ENCODE measurements around the gene TPRKB.
"Not testable (repeated sequence)": the region's sequence is repeated elsewhere in the genome, so short reads cannot be mapped to it uniquely, and the experiment has no call there.

The TPRKB gene

GRCh38 chr2:73736378-73736777 lies 767 bp downstream of the TPRKB start:
- no peak for DNase-seq

GRCh38 chr2:73730810-73731209 lies 6.3 kb downstream of the TPRKB start:
- no peak for DNase-seq

DNA sequence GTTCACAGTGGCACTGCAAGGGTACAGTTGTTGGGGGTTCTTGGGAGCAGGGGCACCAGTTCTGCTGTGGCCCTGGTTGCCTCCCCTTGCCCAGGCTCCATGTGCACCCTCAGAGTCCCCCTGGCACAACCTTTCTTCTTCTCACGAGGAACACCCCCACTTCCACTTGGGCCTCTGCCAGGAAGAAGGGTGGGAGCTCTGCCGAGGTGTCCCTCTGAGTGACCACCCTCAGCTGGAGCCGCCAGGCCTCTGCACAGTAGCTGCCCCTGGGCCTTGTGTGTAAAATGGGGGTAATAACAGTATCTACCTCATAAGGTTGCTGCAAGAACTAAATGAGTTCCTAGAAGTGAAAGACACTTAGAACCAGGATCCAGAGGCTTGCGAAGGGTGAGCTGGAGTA lies 8.4 kb downstream of the TPRKB start:
- no peak for DNase-seq

- no peak for DNase-seq
Measured at GRCh38 chr2:73728043-73728442, 9.1 kb downstream of the TPRKB start.

- DNase-seq, result not testable (repeated sequence)
Measured at GRCh38 chr2:73726657-73727056, 10.5 kb downstream of the TPRKB start.

DNA sequence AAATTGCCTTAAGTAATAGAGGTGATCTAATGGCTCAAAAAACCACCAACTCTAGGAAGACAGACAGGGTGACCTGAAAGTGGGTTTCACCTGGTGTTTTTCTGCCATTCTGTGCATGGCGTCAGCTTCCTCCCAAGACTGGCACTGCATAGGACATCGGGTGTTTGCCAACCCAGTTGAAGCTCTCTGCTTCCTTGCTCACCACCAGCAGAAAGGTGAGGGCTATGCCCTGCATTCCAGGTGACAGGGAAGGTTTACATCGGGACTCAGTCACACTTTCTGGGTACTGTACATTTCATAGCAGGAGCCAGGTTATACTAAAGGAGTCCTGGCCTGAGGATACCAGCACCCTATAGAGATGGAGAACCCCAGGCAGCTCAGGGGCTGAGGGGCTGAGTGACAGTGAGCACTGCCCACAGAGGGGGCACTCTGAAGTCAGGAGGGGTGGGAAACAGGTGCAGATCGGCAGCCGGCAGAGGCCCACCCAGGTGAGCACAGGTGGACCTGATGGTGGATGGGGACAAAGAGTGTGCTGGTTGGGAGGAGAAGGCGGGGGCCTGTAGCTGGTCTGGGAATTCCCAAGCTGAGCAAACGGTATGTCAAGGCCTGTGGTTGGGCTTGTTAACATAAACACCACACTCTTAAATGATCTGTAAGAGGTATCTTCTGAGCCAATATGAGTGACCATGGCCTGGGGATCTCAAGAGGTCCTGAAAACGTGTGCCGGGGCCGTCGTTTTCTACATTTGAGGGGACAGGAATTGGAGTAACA lies 18.1 kb downstream of the TPRKB start:
- DNase-seq, result no peak

DNA sequence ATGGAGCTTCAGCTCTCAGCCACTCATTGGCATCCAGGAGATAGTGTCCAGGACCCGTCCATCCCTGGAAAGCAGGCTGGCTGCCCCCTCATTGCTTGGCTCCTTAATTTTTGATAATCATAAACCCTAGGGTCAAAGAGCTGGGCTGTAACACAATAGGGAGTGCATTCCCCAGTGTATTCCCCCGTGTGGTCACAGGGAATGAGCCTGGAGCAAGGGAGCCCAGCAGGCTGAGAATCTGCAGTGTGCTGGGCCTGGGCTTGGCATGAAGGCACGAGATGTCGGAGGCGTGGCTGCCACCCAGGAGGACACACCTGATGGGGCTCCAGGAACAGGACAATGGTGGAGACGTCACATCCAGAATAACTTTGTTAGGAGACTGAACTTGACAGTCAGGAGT lies 18.7 kb downstream of the TPRKB start:
- DNase-seq, result no peak

DNA sequence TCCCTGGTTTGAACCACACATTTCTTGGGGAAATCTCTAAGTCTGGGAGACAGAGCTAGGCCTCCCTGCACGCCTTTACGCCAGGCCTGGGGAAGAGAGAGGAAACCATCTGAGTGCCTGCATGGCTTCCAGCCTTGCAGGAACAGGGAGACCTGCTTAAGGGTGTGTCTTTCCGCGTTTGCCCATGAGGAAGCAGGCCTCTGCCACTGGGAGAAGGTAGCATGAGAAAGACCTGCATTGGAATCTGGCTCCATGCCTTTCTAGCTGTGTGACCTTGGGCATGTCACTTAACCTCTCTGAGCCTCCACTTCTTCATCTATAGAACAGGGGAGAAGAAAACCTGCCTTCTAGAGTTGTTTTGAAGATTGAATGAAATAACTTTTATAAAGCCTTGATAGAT lies 19.4 kb downstream of the TPRKB start:
- DNase-seq, result not testable (repeated sequence)

DNA sequence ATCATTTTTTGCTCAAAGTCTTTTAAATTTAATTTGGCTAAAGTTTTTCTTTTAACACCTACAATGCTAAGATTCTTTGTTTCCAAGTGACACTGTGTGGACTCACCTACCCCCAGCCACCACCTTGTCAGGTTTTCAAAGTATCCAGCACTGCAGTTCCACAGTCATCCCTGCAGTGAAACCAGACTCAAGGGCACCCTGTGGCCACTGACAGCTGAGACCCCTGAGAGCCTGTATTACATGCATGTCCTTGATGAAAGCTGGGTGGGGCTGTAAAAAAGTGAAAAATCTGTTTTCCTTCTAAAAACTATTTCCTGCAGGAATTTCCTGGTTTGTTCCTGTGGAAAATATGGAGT lies 19.9 kb downstream of the TPRKB start:
- DNase-seq, result no peak

DNA sequence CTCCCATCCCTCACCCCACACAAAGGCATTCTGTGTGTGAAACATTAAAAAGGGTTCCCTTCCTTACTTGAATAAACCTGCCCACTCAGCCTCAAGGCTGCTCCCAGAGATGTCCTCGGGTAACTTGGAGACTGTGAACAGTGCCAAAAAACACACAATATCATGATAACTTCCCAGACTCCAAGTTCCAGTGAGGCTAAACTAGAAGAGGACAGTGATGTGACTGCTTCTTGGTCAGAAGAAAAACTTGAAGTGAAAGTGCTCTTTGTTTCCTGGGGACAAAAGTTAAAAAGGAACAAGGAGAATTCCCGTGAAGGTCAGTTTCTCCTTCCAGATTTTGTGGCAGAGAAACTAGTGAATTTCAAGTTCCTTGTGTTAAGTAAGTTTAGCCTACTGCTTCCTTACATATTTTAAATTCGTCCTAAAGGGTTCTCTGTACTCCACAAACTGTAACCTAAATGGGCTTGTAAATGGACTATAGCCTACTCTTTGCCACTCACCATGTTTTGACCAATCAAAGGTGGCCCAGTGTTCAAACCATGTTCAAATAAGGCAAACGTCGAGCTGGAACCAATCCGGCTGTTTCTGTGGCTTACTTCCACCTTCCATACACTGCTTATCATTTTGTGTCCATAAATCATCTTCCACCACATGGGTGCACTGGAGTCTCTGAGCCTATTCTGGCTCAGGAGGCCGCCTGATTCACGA lies 20.4 kb downstream of the TPRKB start:
- no peak for DNase-seq

DNA sequence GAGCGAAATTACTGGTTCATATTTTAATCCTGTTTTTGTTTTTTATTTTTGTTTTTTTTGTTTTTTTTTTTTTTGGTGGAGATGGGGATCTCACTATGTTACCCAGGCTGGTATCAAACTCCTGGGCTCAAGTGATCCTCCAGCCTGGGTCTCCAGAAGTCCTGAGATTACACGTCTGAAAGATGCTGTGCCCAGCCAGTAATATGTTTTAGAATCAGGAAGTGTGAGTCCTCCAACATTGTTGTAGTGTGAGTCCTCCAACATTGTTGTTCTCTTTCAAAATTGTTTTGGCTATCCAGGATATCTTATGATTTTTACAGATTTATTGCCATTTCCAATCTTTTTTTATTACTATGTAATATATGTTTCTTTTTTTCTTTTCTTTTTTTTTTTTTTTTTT lies 23.1 kb downstream of the TPRKB start:
- no peak for DNase-seq

- DNase-seq, result no peak
Measured at GRCh38 chr2:73708527-73708926, 28.6 kb downstream of the TPRKB start.

DNA sequence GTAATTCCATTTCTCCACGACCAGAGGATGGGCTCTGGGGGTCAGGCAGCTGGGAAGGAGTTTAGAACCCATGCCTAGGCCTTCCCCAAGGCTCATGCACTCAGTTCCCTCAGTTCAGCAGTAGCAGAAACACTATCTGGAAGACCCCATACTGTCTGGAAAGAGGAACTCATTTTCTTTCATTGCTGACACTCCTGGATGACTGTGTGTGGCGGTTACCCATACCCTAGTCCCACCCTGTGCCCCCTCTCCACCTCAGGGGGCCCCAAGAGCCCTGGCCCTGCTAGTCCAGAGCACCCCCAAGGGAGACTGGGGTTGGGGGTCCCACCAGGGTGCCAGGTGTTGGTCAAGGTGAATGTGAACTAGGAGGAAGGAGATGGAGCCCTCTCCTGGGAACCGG lies 29.5 kb downstream of the TPRKB start:
- DNase-seq, result no peak

DNA sequence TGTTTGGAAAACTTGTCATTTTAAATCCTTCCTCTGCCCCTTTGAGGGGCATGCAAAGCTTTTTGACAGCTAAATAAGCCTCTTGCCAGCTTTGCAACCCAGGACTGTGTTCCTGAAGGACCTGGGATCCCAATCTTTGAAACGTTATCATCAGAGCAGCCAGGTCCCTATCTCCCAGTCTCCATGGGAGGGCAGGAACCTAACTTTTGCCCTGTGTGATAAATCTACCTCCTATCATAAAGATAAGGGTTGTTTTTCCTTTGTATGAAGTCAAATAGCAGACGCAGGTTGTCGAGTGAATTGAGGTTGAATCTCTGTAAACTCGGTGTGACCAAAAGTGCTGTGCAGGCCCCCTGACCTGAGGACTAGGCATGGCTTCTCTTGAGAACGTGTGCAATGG lies 30.1 kb downstream of the TPRKB start:
- no peak for DNase-seq

DNA sequence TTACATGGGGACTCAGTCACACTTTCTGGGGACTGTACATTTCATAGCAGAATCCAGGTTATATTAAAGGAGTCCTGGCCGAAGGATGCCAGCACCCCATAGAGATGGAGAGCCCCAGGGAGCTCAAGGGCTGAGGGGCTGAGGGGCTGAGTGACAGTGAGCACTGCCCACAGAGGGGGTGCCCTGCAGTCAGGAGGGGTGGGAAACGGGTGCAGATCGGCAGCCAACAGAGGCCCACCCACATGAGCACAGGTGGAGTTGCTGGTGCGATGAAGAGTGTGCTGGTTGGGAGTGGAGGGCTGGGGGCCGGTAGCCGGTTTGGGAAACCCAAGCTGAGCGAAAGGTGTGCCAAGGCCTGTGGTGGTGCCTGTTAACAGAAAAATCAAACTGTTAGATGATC lies 32.1 kb downstream of the TPRKB start:
- no peak for DNase-seq

GRCh38 chr2:73704285-73704684 lies 32.9 kb downstream of the TPRKB start:
- no peak for DNase-seq

DNA sequence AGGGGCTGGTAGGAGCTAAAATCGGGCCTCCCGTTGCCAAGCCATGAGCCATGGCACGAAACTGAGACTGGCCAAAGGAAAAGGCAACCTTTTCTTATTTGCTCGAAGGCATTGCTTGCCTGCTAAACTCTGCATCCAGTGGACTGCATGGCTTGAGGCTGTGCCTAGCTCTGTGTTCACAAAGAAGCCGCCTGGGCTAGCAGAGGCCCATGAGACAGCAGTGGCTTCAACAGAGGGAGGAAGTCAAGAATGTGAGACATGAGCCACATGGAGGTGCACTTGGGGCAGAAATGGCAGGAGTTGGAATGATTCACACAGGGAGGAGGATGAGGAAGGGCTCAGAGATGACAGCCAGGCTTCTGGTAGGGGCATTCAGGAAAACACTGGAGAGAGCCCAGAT lies 33.5 kb downstream of the TPRKB start:
- DNase-seq, result no peak

DNA sequence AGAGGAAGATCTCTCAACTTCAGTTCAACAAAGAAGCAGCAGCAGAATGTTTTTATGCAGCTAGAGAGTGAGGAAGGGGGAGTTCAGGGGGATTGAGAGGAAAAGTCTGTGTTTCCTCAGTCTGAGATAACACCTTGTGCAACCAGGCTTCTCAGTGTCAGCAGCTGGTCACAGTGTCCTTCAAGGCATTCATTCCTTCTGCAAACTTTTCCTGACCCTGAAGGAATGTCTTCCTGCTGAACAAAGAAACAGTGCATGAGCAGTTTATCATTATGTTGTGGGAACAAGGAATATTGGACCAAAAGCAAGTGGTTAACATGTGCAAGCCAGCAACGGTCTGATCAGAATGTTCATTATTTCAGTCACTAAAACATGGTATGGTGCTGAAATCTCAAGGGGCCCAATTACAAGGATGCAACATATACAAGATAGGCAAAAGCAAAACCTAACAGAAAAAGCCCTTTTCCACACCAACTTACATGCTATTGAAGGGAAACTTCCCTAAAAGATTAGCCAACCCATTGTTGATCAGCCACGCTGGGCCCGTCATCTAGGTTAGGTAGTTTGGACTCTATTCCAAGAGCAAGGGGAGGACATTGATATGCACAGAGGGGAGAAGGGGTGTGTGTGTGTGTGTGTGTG lies 34.2 kb downstream of the TPRKB start:
- DNase-seq, result not testable (repeated sequence)

DNA sequence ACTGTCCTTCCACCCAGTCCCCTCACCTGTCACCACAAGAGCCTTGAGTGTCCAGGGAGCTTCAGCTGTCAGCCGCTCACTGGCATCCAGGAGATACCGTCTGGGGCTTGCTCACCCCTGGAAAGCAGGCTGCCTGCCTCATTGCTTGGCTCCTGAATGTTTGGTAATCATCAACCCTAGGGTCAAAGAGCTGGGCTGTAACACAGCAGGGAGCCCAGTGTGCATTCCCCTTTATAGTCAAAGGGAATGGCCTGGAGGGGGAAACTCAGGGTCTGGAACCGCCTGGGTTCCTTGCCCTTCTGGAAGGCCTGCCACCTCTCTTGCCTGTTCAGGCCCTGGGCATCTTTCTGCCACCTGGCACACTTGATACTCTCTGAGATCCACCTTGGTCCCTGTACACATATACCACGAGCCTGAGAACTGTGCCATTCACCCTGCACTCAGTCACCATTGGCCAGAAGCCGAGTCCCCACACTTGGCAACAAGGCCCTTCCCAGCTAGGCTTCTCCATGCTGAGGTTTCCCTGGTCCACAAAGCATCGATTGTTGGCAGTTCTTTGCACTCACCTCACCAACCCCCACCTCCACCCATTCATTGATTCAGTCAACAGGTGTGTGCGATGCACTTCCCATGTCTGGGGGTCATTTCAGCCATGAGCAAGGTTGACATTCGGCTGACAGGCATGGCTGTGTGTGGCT lies 35.0 kb downstream of the TPRKB start:
- no peak for DNase-seq

GRCh38 chr2:73701448-73701765 lies 35.7 kb downstream of the TPRKB start:
- DNase-seq, result not testable (repeated sequence)

GRCh38 chr2:73700661-73701447 lies 36.3 kb downstream of the TPRKB start:
- DNase-seq, result no peak

- no peak for DNase-seq
Measured at GRCh38 chr2:73700131-73700611, 37.0 kb downstream of the TPRKB start.

- no peak for DNase-seq
Measured at GRCh38 chr2:73699437-73699836, 37.7 kb downstream of the TPRKB start.
